NCI-H128 (cell line): ENCODE data around the gene C2orf76.

Experiments
- DNase-seq: peaks from one replicate; lab custom pipeline; 2025; ENCODE audit not compliant: unreplicated experiment; lab: John Stamatoyannopoulos, UW

C2orf76 gene

DNA sequence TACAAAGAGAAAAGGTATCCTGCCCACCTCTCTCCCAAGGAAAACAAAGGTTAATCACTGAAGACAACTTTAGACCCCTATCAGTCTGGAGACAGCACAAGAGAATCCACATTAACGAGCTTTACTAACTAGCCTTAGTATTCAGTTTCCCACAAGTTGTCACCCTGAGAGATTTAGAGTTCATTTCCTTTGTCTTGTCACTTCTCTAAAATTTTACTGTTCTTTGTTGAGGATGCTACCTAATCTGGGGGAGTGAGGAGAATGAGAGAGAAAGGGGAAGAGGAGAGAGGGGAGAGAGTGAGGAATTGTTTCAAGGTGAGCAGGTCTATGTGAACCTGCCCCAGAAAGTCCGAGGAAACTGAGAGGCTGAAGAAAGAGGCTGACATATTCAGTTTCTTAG lies 28.4 kb downstream of the C2orf76 start:
- DNase-seq, result no peak

DNA sequence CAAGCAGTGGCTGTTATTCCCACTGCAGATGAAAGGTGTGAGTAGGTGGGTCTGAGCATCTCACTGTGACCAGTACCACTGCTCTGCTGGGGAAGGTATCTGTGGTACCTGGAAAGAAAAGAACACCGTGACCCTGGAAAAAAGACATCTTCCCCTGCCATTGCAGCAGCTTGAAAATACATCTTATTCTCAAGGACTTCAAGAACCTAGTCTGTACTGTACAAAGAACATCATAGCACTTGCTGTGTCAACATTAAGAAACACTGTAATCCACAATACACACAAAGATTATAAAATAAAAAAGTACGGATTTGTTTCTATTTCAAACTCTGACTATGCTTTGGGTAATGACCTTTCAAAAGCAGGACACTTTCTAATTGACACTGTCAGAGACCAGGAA lies 28.9 kb downstream of the C2orf76 start:
- no peak for DNase-seq

DNA sequence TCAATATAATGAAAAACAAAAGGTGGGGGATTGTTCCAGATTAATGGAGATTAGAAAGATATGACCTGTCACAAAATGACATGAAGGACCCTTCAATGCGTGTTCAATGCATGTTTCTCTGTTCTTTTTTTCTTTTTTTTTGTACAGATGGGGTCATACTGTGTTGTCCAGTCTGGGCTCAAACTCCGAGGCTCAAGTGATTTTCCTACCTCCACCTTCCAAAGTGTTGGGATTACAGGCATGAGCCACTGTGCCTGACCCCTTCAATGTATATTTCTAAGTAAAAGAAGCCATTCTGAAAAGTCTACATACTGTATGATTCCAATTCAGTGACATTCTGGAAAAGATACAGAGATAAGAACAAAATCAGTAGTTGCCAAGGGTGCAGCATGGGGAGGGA lies 32.8 kb downstream of the C2orf76 start:
- no peak for DNase-seq

DNA sequence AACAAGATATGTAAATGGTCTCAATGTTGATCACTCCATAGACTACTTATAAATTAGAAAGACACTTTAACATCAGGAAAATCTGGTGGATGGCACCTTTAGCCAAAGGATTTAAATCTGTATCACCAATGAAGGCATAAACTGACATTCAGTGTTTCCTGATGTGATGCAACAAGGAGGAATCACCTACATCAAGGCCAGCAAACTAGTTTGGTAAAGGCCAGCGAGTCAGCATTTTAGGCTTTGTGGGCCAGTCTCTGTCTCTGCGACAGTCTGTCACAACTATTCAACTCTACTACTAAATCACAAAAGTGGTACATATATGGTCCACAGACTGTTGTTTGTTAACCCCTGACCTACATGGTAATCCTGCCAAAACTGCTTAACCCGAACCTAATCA lies 33.3 kb downstream of the C2orf76 start:
- no peak for DNase-seq

DNA sequence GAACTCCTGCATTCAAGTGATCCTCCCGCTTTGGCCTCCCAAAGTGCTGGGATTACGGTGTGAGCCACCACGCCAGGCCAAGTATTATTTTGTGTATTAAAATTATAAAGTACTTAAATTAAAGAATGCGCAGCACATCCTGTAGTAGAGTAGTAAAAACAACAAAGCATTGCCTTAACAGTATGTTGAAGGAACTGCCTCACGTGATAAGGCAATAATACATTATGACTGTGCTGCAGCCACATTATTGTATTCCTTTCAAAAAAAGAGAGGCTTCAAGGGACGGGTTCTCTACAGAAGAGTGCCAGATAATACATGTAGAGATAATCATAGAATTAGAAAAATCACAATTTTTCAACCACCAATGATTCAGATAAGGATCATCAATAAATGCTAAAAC lies 33.7 kb downstream of the C2orf76 start:
- DNase-seq, result no peak

DNA sequence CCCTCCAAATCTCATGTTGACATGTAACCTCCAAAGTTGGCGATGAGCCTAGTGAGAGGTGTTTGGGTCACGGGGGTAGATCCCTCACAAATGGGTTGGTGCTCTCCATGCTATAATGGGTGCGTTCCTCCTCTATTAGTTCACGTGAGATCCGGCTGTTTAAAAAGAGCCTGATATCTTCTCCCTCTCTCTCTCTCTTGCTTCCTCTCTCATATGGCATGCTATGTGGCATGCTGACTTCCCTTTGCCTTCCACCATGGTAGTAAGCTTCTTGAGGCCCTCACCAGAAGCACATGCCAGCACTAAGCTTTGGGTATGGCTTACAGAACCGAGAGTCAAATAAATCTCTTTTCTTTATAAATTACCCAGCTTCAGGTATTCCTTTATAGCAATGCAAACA lies 39.2 kb downstream of the C2orf76 start:
- DNase-seq, result no peak

DNA sequence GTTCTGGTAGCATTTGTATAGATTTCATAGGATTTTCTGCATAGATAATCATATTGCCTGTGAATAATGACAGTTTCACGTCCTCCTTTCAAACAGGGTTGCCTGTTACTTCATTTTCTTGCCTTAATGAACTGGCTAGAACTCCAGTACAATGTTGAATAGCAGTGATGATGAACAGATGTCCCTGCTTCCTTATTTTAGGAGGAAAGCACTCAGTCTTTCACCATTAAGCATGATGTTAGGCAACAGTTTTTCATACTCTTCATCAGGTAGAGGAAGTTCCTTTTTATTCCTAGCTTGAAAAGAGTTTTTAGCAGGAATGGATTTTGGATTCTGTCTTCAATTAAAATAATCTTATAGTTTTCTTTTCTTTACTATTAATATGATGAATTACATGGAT lies 39.7 kb downstream of the C2orf76 start:
- DNase-seq, result no peak

DNA sequence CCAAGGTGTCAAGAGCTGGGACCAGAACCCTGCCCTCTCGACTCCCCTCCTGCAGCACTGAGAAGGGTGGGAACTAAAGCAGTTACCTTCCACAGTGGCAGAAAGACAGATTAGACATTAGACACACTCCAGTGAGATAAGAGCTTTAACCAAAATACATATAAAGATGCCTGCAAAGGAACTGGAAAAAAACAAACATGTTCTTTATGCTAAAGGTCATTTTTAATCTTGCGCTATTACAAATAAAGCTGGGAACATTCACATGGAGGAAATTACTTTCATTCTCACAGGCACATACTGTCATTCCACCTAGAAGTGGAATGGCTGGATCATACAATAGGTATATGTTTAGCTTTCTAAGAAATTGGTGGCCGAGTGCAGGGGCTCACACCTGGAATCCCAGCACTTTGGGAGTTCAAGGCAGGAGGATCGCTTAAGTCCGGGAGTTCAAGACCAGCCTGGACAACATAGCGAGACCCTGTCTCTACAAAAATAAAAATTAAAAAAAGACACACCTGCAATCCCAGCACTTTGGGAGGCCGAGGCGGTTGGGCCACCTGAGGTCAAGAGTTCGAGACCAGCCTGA lies 41.9 kb downstream of the C2orf76 start:
- no peak for DNase-seq

DNA sequence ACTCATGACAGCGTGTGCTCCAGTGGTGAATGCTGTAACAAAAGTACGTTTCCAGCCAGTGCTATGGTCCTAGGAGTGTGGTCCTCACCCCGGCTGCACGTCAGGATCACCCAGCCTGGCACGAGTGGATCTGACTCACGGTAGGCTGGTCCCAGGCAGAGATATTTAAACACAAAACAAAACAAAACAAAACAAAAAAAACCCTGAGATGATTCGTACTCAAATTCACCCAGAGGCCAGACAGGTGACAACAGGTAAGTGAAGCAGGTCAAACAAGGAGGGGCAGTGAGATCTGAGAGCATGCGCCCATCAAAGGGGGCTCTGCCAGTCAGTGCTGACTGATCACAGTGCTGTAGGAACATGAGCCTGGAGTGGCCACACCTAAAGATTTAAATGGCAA lies 43.2 kb downstream of the C2orf76 start:
- no peak for DNase-seq

DNA sequence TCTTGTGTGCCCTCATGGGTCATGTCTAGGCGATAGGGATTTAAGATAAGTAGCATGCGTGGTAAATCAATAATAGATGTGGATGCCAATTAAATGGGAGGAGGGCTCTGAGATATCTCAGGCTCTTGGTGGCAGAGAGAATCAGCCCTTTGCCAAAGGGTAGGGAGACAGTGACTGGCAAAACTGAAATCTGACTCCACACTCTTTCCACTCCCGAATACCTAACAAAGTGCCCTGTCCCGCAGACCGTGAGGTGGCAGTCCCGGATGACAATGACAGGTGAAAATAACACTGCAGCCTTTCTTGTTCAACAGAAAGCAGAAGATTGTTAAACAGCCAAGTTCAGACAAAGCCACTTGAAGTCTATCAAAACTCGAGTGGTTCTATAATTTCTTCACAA lies 47.0 kb downstream of the C2orf76 start:
- no peak for DNase-seq

DNA sequence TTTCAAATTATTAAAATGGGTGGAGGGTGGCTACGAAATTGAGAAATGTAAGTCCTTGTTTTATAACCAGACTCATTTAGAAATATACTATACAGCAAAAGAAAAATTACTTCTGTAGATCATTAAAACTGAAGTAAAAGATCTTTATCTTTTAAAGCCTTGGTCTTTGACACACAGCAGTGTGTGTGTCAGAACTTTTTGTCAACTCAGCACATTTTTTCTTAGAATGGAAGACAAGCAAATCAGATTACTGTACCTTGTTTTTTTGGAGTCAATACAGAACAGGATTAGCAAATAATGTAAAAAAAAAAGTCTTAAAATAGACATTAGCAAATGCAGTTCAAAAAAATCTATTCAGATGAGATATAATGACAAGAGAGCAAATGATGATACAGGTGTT lies 49.1 kb downstream of the C2orf76 start:
- no peak for DNase-seq

DNA sequence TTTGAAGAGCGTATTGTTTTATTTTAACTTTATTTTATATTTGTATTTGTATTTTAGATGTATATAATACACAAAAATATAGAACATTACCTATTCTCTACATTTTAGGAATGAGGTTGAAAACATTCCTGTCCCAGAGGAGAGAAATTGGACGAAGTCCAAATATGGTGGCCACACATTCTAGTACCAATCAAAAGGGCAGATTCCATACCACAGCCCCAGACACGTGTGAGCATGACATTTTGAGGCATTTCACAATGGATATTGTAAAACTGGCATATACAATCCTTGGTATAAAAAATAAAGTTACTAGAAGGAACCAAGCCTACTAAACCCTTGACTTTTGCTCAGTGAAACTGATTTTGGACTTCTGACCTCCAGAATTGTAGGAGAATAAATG lies 50.6 kb downstream of the C2orf76 start:
- no peak for DNase-seq

DNA sequence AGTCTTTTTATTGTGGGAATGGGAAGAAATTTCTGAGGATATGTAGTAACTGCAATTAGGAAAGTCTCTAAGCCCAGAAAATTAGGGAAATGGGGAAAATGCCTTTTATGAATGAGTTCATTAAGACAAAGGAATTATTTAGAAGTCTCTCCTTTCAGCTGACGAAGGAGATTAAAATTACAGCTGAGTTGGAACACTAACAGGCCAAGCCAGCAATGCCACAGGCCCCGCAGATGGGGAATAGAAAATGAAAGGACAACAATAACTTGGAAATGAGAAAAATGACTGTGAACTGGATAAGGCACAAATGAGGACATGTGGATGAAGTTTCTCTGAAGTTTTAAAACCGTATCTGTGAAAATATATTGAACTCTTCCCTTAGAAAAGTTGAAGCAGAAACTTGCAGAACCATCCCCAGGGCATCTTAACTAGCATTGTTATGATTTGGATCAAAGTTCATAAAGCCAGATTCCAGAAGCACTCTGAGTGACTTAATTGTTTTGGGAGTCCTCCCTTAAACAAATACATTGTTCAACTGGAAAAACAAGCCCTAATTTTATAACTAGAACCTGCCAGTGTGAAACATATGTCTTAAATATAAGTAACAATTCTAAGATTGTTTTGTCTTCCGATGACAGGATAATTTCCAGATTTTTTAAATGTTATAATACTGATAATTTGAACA lies 51.3 kb downstream of the C2orf76 start:
- no peak for DNase-seq

DNA sequence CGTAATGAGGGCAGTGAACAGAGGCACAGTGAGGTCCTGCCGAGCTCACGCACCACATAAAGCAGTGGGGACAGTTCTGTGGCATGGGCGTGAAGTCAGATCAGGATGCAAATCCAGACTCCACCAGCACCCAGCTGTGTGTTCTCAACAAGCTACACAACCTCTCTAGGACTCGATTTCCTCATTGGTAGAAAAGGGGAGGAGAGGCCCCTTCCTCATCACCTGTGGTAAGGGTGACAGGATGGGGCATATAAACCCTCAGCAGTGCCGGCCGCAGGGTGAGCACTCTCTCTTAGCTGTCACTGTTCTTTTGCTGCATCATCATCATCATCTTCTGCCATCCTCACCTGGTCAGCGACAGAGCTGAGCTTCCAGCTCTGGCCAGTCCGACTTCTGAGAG lies 54.8 kb downstream of the C2orf76 start:
- no peak for DNase-seq

DNA sequence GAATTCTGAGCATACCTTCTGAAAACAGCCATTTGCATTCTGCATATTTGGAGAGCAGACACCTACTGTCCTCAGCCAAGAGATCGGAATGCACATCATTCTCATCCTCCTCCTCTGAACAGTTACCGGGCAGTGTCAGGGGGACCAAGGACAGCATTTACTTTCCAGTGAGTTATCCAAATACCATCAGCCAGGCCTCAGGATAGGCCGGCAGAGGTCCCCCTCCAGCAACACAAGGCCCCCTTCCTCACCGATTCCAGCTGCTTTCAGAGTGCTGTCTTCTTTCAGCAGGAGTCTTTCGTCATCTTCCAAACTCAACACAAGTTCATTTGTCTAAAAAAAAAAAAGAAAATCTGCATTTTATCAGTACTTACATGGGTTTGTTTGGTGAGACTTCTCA lies 55.3 kb downstream of the C2orf76 start:
- no peak for DNase-seq

DNA sequence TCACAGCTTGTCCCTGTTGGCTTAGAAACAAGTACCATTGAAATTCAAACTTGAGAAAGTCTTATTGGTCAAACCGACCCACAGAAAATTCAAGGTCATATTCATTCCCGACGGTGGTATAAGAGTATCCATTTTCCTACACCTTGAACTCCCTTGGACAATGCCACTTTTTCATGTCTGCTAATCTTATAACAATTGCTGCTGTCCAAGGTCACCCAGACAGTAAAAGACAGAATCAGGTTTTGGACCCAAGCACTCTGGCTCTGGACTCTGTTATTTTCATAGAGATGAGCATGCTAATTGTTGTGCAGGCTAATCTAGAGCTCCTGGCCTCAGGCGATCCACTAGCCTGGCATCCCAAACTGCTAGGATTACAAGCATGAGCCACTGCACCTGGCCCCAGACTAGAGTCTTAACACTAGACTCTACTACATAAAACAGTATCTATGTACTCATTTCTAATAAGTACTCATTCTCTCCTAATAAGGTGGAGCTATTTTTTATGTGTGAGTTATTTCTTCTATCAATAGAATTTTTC lies 57.8 kb downstream of the C2orf76 start:
- no peak for DNase-seq

DNA sequence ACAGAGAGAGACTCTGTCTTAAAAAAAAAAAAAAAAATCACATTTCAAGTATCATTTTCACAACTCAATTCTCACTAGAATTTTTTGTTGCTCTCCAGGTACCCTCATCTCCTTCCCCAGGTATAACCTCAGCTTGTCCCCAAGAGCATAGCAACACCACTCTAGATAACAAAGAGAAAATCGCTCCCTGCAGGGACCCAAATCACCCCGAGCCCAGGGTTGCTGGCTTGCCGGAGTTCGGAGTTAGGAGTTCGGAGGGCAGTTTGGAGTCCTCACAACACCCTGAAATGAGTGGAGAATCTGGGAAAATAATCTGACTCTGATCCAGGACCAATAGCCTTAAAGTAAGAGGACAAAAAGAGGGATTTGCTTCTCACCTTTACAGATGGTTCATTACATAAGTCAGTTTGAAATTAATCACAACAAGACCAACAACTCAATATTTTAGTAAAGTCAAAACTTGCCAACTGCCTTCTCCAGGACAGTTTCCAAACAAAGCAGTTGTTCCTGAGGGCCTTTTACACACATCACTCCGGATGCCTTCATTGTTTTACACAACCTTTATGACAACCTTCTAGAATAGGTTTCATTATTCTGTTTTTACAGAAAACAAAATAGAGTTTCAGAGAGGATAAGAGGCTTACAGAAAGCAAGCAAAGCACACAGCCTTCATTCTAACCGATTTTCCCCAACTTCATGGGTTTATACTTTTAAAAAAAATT lies 59.1 kb downstream of the C2orf76 start:
- no peak for DNase-seq

DNA sequence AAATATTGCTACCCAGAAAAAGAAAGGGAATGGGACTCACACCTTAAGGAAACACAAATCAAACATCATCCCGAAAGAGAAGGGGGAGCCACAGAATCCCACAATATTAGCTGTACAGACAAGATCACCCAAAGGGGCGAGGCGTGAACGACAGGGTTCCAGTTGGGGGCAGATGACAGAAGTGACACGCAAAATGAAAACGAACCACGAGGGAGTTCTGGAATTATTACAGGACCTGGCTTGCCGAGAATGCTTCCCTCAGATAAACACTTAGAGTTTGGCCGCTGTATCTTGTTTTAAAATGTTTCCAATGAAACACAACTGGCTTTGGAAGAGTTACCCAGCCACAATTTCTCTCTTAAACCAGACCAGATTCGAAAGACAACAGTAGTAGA lies 60.4 kb downstream of the C2orf76 start:
- no peak for DNase-seq

DNA sequence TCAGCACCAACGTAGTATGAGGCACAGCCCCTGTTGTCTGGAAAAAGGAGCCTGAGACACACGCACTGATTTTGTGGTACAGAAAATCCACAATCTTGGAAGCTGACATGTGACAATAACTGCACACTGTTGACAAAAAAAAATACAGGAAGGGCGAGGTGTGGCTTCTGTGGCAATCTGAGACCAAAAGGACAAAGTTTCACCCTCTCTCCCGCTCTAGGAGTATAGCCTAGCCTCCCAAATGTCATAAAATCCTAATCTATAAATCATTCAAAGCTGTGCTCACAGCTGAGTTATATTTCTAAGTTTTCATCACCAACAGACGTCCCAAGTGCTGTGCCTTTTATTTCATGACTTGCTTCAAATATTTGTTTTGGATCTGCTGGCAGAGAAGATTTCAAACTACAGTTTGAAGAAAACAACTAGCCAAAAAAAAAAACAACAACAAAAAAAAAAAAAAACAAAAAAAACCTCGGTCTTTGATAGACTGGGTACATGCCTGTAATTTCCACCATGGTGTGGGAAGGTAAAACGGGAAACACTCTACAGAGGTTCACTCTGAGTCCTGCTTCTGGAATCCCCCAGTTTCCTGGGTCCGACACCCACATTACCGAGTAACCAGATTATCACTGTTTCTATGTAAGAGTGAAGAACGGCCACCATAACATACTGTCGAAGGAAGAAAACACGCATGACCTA lies 61.0 kb downstream of the C2orf76 start:
- DNase-seq, result no peak

DNA sequence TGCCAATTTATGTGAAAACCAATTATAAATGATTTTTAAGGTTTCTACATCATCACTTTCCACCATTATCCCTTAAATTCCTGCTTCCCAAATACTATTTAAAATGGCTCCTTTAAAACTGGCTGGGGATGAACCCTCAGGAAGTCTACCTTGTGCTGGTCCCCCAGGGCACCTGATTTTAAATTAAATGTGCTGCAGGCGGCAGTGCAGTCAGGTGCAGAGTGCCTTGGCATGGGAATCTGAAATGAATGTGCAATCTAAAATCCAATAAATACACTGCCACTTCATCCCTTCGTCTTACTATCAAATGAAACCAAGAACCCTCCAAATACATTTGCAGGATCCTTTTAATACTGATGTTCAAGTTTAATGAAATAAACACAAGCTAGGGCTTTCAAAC lies 61.8 kb downstream of the C2orf76 start:
- DNase-seq, result no peak

DNA sequence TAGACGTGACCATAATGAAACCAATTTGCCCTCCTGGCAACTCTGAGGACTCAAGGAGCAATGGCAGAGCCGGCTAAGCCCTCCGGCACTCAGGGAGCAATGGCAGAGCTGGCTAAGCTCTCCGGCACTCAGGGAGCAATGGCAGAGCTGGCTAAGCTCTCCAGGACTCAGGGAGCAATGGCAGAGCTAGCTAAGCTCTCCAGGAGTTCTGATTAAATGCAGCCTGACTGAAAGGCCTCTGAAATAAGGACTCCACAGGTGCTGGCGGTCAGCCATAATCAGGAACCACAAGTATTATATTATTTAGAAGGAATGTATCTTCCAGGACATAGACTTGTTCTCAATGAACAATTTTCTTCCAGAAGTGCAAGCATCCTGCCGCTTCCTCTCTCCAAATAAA lies 65.2 kb downstream of the C2orf76 start:
- no peak for DNase-seq
